Small intestine (tissue), 7 donors: Measurements from ENCODE around the gene PHOX2A. TPM values are rescaled to one million over a fixed set of nuclear protein-coding genes. Genes with fewer than 3 reads are reported as not detected.
A peak's percentile ranks its signal among the peaks of the same experiment; 100 is the strongest.
"Not testable (repeated sequence)": the region's sequence is repeated elsewhere in the genome, so short reads cannot be mapped to it uniquely, and the experiment has no call there.

Source experiments
- DNase-seq, 2 donors: peaks; one replicate each; pipeline versions ENCODE4 v3.0.0 to v3.0.0-alpha.2; 2013
- FAIRE-seq: peaks from 2 replicates; lab custom pipeline; 2012; peaks lifted over from hg19 to GRCh38; lab: Jason Lieb, UNC
- H3K27ac ChIP-seq, 3 donors: one replicate each; pipeline ENCODE4 v1.5.1; 2013; ENCODE audit warnings: low read length in 2 of 3, mild to moderate bottlenecking in 2 of 3, control low read depth in 1 of 3, inconsistent platforms in 1 of 3, low read depth in 1 of 3, moderate library complexity in 1 of 3
- H3K27me3 ChIP-seq, 3 donors: one replicate each; pipeline ENCODE4 v1.6.1; 2013; ENCODE audit warnings: low read length in 3 of 3, inconsistent platforms in 1 of 3; ENCODE audit not compliant: control insufficient read depth in 3 of 3, insufficient read depth in 3 of 3
- H3K36me3 ChIP-seq, 3 donors: one replicate each; pipeline ENCODE4 v1.6.1; 2013; ENCODE audit warnings: low read length in 3 of 3, inconsistent platforms in 1 of 3, low read depth in 1 of 3, mild to moderate bottlenecking in 1 of 3, moderate library complexity in 1 of 3; ENCODE audit not compliant: control insufficient read depth in 3 of 3, insufficient read depth in 2 of 3
- H3K4me1 ChIP-seq, 3 donors: one replicate each; pipeline ENCODE4 v1.6.1; 2013; ENCODE audit warnings: low read length in 2 of 3, inconsistent platforms in 1 of 3, low read depth in 1 of 3, mild to moderate bottlenecking in 1 of 3, moderate library complexity in 1 of 3; ENCODE audit not compliant: control insufficient read depth in 3 of 3, insufficient read depth in 2 of 3
- H3K4me3 ChIP-seq, 3 donors: one replicate each; pipeline ENCODE4 v1.5.1; 2013; ENCODE audit warnings: low read length in 3 of 3, control low read depth in 1 of 3, inconsistent platforms in 1 of 3, low read depth in 1 of 3, mild to moderate bottlenecking in 1 of 3, moderate library complexity in 1 of 3
- H3K9me3 ChIP-seq, 2 donors: one replicate each; pipeline ENCODE4 v1.6.1; 2013; ENCODE audit warnings: low read depth in 1 of 2, low read length in 1 of 2; ENCODE audit not compliant: control insufficient read depth in 2 of 2, insufficient read depth in 1 of 2
- WGBS, 3 donors: extraction: QIAGEN DNeasy Blood & Tissue Kit; methylation state at CpG; one replicate each; pipeline ENCODE4 v1.1.7; 2013; 5-methylcytosine and 5-hydroxymethylcytosine counted together
- polyA plus RNA-seq, 4 donors: library from polyadenylated mRNA; stranded (reverse) in 3 of 4; unstranded in 1 of 4; fragments of 200-250 nt in 3 of 4; fragments of 120-200 nt in 1 of 4; gene quantifications; one replicate each; pipeline versions ENCODE4 v1.2.1 to v1.2.3, GENCODE V29; 2013
- donor health status: healthy with polysubstance abuse.
- donor health status: control.
- donor health status: control.
- donor health status: Bipolar disorder and iron deficiency.
- donor health status: healthy.

PHOX2A gene
- polyA plus RNA-seq, 4 donors: 0.86 to 3.3 TPM; not detected in 2

DNA sequence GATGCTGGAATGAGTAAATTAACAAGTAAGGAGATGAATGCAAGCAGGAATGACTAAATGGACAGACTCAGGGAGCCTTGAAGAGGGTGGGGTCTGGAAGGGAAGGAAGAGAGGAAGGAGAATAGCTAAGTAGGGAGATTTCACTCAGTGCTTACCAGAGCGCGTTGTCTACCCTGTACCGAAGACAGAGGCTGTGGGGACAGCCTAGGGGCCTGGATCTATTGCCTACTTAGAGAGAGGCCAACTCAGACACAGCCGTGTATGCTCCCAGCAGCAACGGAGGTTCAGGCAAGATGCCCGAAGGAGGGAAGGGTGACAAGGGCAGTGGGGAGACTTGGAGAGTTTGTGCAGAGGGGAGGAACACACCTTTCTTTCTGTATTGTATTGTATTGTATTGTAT lies 27.3 kb downstream of the PHOX2A start, which contains the start of gene FOLR2:
Gene FOLR2, plus strand, starts transcription at position 157 of the 400 bp plus-strand sequence. CDS start 1,791 bp downstream, outside the sequence.
- no peak for FAIRE-seq
- WGBS, 3 donors: 84 to 90% (median 88%) methylated on average over 6 of the region's 6 CpGs

DNA sequence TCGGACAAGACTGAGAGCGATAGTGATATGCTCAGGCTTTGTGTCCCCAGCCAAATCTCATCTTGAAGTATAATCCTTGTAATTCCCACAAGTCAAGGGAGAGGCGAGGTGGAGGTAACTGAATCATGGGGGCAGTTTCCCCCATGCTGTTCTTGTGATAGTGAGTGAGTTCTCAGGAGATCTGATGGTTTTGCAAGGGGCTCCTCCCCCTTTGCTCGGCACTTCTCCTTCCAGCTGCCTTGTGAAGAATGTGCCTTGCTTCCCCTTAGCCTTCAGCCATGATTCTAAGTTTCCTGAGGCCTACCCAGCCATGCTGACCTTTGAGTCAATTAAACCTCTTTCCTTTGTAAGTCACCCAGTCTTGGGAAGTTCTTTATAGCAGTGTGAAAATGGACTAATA lies 34.9 kb downstream of the PHOX2A start:
- FAIRE-seq (no peak), DNase-seq (no peak)
- Histone ChIP-seq H3K27me3 (peaks cover 0 to 3% (median 0%) of the 10 kb centered on the region in 3 donors), H3K4me3 (no peak overlapping the region), H3K4me1 (no peaks in the 10 kb centered on the region), H3K36me3 (no peaks in the 10 kb centered on the region), H3K9me3 (peaks cover 0 to 10% of the 10 kb centered on the region in 2 donors), H3K27ac (no peak overlapping the region)
- 73 to 83% (median 79%) methylated on average over 4 of the region's 4 CpGs for WGBS, 3 donors

More for the DNA sequence above, 27.3 kb downstream of the PHOX2A start, which contains the start of gene FOLR2:
- no peaks in the 10 kb centered on the region for H3K9me3 ChIP-seq
- H3K27me3 ChIP-seq: peaks cover 0 to 3% (median 0%) of the 10 kb centered on the region in 3 donors
- no peaks in the 10 kb centered on the region for H3K36me3 ChIP-seq
- DNase-seq: no peak
- no peaks in the 10 kb centered on the region for H3K4me1 ChIP-seq
- H3K27ac ChIP-seq: peak within 1 kb of the TSS in 1 of 3 donors; percentile 65
- no peak within 1 kb of the TSS for H3K4me3 ChIP-seq

DNA sequence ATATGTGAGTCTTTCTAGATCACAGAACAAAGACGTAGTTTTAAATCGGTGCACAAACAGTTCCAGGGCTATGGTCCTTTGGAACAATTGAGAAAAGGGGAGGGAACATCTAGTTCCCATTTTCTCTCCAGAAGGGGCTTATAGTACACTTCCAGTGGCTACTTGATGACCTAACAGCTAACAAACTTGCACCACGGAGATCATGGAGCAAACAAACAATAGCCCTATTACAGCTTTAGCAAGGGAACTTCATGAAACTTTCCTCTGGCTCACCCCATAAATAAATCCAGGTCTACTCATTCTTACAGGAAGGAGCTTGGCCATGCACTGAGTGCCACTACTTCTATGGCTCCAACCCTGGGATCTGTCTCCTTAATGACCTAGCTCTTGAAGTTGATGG lies 35.7 kb downstream of the PHOX2A start:
- DNase-seq (no peak), FAIRE-seq (no peak)
- Histone ChIP-seq H3K27me3 (peaks cover 0 to 3% (median 0%) of the 10 kb centered on the region in 3 donors), H3K27ac (no peak overlapping the region), H3K4me3 (no peak overlapping the region), H3K36me3 (no peaks in the 10 kb centered on the region), H3K4me1 (no peaks in the 10 kb centered on the region), H3K9me3 (peaks cover 0 to 10% of the 10 kb centered on the region in 2 donors)
- WGBS, 3 donors: 61 to 80% (median 75%) methylated on average over 3 of the region's 3 CpGs

- FAIRE-seq: not testable (repeated sequence)
These were observed 37.2 kb downstream of the PHOX2A start for GRCh38 chr11:72206794-72207193.

GRCh38 chr11:72204886-72205285 lies 39.1 kb downstream of the PHOX2A start:
- FAIRE-seq (no peak), DNase-seq (no peak)
- H3K27ac ChIP-seq: no peak overlapping the region
- no peak overlapping the region for H3K4me3 ChIP-seq
- H3K4me1 ChIP-seq: no peaks in the 10 kb centered on the region
- no peaks in the 10 kb centered on the region for H3K27me3 ChIP-seq
- no peaks in the 10 kb centered on the region for H3K36me3 ChIP-seq
- H3K9me3 ChIP-seq: peaks cover 0 to 5% of the 10 kb centered on the region in 2 donors

More at GRCh38 chr11:72206794-72207193, 37.2 kb downstream of the PHOX2A start:
- DNase-seq, H3K27ac ChIP-seq, H3K36me3 ChIP-seq, H3K4me1 ChIP-seq, H3K4me3 ChIP-seq, H3K27me3 ChIP-seq: not testable (repeated sequence)
- 87 to 98% (median 88%) methylated on average over 2 of the region's 2 CpGs for WGBS, 3 donors
- H3K9me3 ChIP-seq: peaks cover 0 to 10% of the 10 kb centered on the region in 2 donors

DNA sequence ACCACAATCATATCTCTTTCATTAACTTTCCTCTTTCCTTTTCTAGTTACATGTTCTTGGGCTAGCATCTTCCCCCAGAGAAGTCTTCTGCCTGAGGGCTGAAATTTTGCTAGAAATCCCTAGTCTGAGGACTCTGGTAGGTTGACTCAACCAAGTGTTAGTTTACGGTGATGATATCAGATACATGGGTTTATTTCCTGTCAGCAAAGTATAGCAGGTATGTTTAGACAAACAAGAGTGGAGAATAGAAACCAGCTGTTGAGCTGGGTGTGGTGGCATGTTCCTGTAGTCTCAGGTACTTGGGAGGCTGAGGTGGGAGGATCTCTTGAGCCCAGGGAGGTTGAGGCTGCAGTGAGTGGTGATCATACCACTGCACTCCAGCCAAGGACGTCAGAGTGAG lies 40.8 kb downstream of the PHOX2A start:
- no peaks in the 10 kb centered on the region for H3K36me3 ChIP-seq
- no peak overlapping the region for H3K27ac ChIP-seq
- H3K4me3 ChIP-seq: no peak overlapping the region
- no peaks in the 10 kb centered on the region for H3K27me3 ChIP-seq
- DNase-seq (no peak), FAIRE-seq (no peak)
- H3K9me3 ChIP-seq: no peaks in the 10 kb centered on the region
- H3K4me1 ChIP-seq: no peaks in the 10 kb centered on the region
- WGBS, 3 donors: 56 to 64% (median 63%) methylated on average over 2 of the region's 2 CpGs

DNA sequence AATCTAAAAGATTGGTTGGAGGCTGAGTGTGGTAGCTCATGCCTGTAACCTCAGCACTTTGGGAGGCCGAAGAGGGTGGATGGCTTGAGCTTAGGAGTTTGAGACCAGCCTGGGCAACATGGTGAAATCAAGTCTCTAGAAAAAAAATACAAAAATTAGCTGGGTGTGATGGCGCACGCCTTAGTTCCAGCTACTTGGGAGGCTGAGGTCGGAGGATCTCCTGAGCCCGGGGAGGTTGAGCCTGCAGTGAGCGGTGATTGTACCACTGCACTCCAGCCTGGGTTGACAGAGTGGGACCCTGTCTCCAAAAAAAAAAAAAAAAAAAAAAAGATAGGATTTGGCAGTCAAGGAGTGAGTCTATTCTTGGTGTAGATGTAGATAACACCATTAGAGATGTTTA lies 41.4 kb downstream of the PHOX2A start:
- H3K9me3 ChIP-seq: no peaks in the 10 kb centered on the region
- 96 to 99% (median 97%) methylated on average over 6 of the region's 6 CpGs for WGBS, 3 donors
- no peak overlapping the region for H3K27ac ChIP-seq
- no peaks in the 10 kb centered on the region for H3K36me3 ChIP-seq
- FAIRE-seq (no peak), DNase-seq (no peak)
- no peak overlapping the region for H3K4me3 ChIP-seq
- no peaks in the 10 kb centered on the region for H3K4me1 ChIP-seq
- no peaks in the 10 kb centered on the region for H3K27me3 ChIP-seq

DNA sequence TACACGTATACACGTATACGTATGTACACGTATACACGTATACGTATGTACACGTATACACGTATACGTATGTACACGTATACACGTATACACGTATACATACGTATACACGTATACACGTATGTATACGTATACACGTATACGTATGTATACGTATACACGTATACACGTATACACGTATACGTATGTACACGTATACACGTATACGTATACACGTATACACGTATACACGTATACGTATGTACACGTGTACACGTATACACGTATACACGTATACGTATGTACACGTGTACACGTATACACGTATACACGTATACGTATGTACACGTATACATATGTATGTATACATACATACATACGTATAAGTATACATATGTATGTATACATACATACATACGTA lies 42.5 kb downstream of the PHOX2A start:
- H3K27me3 ChIP-seq, H3K9me3 ChIP-seq, FAIRE-seq, H3K4me3 ChIP-seq, H3K4me1 ChIP-seq, H3K36me3 ChIP-seq, H3K27ac ChIP-seq, DNase-seq: not testable (repeated sequence)
- WGBS, 3 donors: 94 to 97% (median 94%) methylated on average over 38 to 42 of the region's 43 CpGs
